IPS-NIHi11 (cell line): ENCODE results near the gene SP2.

Experiments
- DNase-seq: peaks from one replicate; pipeline ENCODE4 v3.0.0; 2012; ENCODE audit warnings: mixed read lengths, low spot score

SP2 gene

DNA sequence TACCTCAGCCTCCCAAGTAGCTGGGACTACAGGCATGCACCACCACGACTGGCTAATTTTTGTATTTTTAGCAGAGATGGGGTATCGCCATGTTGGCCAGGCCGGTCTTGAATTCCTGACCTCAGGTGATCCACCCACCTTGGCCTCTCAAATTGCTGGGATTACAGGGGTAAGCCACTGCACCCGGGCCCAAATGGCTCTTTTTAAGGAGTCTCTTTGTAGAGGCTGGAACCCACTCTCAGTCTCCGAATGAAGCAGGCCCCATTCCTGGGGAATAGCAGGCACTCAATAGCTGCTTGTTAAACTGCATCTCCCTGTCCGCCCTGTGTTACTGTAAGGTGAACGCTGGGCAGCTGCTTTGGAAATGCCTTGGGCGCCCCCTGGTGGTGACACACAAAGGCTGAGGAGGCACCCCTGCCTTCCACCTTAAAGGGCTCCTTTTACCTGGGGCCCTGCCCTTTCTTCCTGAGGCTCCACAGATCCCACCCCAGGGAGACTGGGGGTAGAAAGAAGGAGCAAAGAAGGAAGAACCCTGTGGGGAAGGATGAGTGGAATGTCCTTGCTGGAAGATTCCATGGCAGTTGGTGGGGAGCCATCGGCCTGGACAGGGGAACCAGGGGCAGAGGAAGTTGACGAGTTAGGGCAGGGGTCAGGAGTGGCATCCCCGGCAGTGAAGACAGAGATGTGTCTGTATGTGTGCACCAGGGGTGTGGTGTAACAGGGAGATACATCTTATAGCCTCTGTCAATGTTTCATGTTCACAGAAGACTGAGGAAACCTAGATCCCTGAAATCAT, 6.1 kb upstream of the SP2 start:
- DNase-seq, result peak; percentile 82

GRCh38 chr17:47891545-47892088, 4.4 kb upstream of the SP2 start:
- no peak for DNase-seq

DNA sequence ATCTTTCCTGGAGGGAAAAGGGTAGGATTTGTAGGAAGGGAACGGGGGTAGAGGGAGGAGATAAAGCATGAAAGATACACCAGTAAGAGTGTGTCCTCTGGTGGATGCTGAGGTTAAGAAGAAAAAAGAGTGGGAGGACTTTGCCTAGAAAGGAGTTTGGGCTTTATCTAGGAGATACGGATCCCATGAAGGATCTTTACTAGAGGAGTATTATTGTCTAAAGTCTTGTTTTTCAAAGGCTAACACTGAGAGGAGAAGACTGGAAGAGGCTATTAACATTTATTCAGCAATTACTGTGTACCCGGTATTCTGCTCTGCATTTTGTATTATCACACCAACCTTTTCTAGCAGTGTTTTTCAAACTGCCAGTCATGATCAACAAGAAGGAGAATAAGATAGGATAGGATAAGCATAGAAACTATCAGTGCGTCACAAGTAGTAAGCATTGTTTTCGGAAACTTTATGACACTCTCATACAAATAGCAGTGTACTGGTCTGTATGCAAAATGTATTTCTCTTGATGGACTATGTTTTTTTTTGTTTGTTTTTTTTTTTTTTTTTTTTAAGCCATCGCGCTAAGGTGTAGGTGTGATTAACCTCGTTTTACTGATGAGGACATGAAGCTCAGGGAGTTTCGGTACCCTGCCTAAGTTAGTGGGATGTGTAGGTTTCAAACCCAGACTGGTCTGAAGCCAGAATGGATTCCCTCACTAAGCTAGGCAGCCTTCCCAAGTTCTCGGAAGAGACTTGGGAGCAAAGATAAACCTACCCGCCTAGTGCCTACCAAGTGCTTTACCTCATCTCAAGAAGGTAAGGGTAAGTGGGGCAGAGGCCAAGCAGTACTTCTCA, 1.3 kb upstream of the SP2 start:
- DNase-seq, result no peak

DNA sequence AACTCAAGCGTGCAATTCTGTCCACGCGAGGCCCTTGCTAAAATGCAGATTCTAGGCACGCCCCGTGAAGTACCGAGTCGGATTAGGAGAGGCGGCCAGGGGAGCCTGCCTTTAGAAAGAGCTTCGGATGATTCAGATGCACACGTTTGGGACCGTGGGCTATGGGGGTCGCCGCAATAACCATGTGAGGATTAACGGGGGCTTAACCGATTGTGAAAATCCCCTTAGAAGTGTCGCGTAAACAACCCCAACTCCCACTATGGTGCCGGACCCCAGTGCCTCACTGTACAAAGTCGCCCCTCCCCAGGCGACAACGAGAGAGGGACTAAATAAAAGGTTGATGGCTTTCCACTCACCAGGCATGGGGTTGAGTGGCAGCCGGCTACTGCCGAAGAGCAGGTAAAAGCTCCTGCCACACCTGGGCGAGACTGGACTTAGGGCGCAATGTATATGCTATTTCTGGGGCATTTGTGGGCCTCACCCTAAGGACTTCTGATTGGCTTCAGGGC, 635 bp upstream of the SP2 start:
- no peak for DNase-seq

DNA sequence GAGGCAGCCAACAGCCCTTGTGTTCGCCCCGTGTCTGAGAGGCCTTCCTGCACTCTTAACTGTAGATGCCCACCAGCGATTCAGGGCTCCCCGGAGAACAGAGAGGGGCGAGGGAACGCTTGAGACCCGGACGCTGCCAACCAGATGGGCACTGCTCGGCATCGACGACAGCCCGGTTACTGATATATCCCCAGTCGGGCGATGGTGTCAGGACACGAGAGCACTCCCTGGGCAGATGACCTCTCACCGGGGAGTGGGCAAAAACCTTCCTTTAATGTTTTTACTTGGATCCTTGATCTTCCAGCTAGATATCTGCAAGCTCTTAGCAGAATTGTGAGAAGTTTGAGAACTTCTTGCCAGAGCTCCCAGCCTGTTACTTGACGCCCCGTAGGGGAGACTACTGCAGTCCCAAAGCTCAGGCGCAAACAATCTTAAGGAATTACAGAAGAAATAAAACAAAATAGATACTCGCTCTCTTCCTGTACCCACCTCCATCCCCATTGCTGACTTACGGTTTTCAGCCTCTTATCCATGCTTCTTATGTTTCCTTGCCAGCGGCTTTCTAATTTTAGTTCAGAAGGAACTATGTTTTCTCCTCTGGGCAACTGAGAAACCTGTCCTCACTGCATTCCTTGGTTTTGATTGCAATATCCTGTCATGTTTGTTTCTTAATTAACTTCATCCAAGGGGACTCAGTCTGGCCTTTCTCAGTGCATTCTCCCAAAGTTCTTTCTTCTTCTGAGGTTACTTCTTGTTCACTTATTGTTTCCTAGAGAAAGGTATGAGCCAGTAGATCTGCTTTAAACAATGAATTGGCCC, 845 bp downstream of the SP2 start:
- DNase-seq, result no peak

DNA sequence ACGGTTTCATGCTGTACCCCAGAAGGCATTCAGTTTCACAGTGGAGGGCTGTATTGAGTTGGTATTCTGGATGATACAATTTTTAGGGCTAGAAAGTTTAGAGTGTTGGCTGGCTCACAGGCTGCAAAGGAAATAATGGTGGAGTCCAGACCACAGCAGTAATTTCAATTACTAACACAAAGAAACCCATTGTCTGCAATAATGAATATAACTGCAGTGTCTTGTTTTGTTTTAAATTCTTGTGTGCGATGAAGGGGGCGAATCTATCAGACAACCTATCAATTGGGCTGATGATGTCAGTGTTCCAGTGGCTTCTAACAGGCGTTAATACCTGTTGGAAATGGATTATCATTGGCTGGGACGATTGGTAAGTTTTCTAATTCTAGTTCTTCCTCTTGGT, 1.5 kb downstream of the SP2 start:
- DNase-seq, result no peak

- no peak for DNase-seq
Measured at GRCh38 chr17:47898241-47898640, 2.2 kb downstream of the SP2 start.

GRCh38 chr17:47899643-47900042, 3.6 kb downstream of the SP2 start:
- no peak for DNase-seq

- DNase-seq, result no peak
Measured at GRCh38 chr17:47901423-47901822, 5.4 kb downstream of the SP2 start.

- peak; percentile 72 for DNase-seq
Measured at GRCh38 chr17:47902039-47902744, 6.2 kb downstream of the SP2 start.

- DNase-seq, result no peak
Measured at GRCh38 chr17:47905221-47905733, 9.2 kb downstream of the SP2 start.

- no peak for DNase-seq
Measured at GRCh38 chr17:47906443-47906842, 10.4 kb downstream of the SP2 start.

- DNase-seq, result no peak
Measured at GRCh38 chr17:47907932-47908562, 12.0 kb downstream of the SP2 start.

DNA sequence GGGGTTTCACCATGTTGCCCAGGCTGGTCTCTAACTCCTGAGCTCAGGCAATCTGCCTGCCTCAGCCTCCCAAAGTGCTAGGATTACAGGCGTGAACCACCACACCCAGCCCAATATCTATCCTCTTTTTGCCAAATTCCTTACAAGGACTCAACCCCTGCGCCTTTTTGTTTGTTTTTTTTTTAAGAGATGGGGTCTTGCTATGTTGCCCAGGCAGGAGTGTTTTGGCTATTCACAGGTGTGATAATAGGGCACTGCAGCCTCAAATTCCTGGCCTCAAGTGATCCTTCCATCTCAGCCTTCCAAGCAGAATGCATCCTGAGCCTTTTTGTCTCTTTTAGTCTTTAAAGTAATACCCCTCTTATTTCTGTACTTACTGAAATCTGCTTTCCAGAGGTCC, 17.0 kb downstream of the SP2 start:
- DNase-seq, result no peak

DNA sequence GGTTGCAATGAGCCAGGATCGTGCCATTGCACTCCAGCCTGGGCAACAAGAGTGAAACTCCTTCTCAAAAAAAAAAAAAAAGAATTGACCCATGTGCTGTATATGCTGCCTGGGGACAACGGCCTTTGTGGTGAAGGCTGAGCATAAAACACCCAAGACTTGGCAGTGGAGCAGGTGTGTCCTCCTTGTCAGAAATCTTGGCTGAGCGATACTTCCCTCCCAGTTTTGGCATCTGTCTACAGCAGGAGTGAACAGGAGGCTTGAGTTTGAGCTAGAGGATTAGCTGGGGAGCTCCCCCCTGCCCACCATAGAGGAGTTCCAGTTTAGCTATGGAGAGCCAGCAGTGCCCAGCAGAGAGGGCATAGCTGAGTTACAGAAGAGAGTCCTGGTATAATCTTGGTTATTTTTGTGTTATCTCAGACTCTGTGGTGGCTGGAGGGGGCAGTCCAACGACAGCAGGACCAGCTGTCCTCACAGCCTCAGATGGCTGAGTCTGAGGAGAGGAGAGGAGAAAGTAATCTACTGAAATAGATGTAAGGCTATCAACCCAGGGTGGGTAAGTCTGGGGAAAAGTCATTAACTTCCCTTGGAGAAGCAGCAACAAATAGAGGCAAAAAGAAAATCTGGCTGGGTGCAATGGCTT, 18.4 kb downstream of the SP2 start:
- DNase-seq, result no peak

- DNase-seq, result no peak
Measured at GRCh38 chr17:47915776-47916398, 19.9 kb downstream of the SP2 start.

DNA sequence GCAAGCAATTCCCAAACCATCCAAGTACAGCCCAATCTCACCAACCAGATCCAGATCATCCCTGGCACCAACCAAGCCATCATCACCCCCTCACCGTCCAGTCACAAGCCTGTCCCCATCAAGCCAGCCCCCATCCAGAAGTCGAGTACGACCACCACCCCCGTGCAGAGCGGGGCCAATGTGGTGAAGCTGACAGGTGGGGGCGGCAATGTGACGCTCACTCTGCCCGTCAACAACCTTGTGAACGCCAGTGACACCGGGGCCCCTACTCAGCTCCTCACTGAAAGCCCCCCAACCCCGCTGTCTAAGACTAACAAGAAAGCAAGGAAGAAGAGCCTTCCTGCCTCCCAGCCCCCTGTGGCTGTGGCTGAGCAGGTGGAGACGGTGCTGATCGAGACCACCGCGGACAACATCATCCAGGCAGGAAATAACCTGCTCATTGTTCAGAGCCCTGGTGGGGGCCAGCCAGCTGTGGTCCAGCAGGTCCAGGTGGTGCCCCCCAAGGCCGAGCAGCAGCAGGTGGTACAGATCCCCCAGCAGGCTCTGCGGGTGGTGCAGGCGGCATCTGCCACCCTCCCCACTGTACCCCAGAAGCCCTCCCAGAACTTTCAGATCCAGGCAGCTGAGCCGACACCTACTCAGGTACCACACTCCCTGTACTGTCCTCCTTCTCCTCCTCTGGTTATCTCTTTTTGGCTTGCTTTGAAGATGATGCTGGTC, 20.6 kb downstream of the SP2 start:
- DNase-seq, result no peak

- DNase-seq, result no peak
Measured at GRCh38 chr17:47917581-47917980, 21.5 kb downstream of the SP2 start.

DNA sequence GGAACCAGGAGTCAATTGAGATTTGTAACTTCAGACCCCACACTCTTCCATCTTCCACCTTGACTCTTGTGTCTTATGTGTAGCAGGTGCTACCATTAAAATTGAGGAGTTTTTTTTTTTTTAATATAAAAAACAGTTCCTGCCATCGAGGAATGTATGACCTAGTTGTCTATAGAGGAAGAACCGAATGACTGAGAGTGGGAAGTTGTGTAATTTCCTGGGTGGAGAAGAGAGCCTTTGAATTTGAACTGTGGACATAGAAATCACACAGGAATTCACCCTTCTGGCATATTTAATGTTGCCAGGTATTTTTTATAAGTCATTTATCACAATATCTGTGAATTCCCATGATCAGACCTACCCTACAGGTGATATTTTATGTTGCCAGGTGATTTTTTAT, 22.0 kb downstream of the SP2 start:
- DNase-seq, result no peak
